EL (cell line): ENCODE results near the gene LRRC38.
"Not testable (repeated sequence)": the region's sequence is repeated elsewhere in the genome, so short reads cannot be mapped to it uniquely, and the experiment has no call there.

Source experiments
- DNase-seq: peaks from one replicate; pipeline ENCODE4 v3.0.0-alpha.2; 2016

The LRRC38 gene

GRCh38 chr1:13456904-13457532, 56.8 kb downstream of the LRRC38 start:
- no peak for DNase-seq

- DNase-seq, result no peak
These were observed 62.3 kb downstream of the LRRC38 start for GRCh38 chr1:13451399-13451965.

GRCh38 chr1:13450204-13450603, 63.6 kb downstream of the LRRC38 start:
- DNase-seq, result no peak

DNA sequence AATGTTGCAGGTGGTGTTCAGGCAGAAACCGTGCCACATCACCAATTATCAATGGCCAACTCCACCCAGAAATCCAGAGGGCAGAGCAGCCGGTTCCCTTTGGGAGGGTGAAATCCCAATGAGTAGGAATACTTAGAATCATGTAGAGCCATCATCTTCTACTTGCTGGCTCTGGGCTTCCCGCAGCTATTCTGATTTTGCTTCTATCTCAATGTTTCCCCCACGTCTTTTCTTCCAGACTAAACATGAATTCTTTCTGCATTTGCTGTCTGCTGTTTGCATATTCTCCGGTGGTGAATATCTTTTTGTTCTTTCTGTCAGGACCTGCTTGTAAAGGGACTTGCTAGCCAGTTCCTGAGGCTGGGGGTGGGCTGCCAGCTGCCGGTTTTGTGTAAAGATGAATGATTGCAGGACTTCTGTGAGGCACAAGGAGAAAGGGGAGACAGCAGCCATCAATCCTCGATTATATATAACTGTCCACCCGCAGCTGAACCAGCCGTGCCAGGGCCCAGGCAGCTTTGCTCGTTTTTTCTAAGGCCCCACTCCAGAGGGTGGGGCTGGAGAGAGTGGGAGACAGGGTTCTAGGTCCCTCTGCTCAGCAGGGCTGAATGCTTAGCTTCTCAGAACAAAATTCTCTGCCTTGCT, 70.3 kb downstream of the LRRC38 start:
- no peak for DNase-seq

- DNase-seq, result not testable (repeated sequence)
These were observed 74.6 kb downstream of the LRRC38 start for GRCh38 chr1:13439104-13439783.

- no peak for DNase-seq
These were observed 78.3 kb downstream of the LRRC38 start for GRCh38 chr1:13435458-13435857.

DNA sequence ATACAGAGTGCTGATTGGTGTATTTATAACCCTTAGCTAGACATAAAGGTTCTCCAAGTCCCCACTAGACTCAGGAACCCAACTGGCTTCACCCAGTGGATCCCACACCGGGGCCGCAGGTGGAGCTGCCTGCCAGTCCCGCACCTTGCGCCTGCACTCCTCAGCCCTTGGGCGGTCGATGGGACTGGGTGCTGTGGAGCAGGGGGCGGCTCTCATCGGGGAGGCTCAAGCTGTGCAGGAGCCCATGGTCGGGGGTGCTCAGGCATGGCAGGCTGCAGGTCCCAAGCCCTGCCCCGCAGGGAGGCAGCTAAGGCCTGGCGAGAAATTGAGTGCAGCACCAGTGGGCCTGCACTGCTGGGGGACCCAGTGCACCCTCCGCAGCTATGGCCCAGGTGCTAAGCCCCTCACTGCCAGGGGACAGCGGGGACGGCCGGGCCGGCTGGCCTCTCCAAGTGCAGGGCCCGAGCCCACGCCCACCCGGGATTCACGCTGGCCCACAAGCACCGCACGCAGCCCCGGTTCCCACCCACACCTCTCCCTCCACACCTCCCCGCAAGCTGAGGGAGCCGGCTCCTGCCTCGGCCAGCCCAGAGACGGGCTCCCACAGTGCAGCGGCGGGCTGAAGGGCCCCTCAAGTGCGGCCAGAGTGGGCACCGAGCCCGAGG, 80.0 kb downstream of the LRRC38 start:
- not testable (repeated sequence) for DNase-seq

DNA sequence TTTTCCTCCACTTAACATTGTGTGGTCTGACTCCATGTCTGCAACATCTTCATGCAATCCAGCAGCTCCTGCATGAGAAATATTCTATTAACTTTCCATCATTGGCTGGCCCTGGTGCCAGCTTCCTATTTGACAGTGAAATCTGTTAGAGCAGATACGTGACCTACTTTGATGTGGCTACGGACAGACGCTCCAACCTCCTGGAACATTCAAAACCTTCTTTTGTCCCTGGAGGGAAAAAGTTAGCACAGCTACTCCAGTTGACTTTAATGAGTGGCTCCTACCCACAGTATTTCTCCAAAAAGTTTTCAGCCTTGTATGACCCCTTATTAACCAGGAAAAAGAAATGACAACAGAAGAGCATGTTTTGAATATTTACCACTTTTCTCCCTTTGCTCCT, 81.6 kb downstream of the LRRC38 start:
- no peak for DNase-seq

- no peak for DNase-seq
These were observed 83.3 kb downstream of the LRRC38 start for GRCh38 chr1:13430495-13430894.
